K562 (cell line): ENCODE measurements around the gene PRKAR2B. TPM values are rescaled to one million over a fixed set of nuclear protein-coding genes. Genes with fewer than 3 reads are reported as not detected.

Source experiments
- ARHGAP35 ChIP-seq: fragments of 450-650 bp; IDR thresholded peaks from 2 replicates; pipeline ENCODE4 v1.6.1; 2018; ENCODE audit not compliant: partially characterized antibody
- CC2D1A ChIP-seq: fragments of 450-650 bp; IDR thresholded peaks from 2 replicates; pipeline ENCODE4 v1.6.1; 2017; ENCODE audit warnings: mild to moderate bottlenecking
- CTBP1 ChIP-seq: fragments of 450-650 bp; IDR thresholded peaks from 2 replicates; pipeline ENCODE4 v1.6.1; 2016; ENCODE audit warnings: borderline replicate concordance
- CXXC5 ChIP-seq: fragments of 250-450 bp; sonication (Bioruptor Pico); IDR thresholded peaks from 2 replicates; pipeline ENCODE4 v1.8.0; 2022; ENCODE audit warnings: inconsistent platforms, mild to moderate bottlenecking, moderate library complexity
- EP300 ChIP-seq: IDR thresholded peaks from 2 replicates; pipeline ENCODE4 v1.6.1; 2012; ENCODE audit warnings: low read length, improper control_type of control experiment
- ERF ChIP-seq: fragments of 450-650 bp; formaldehyde crosslinking; IDR thresholded peaks from 2 replicates; pipeline ENCODE4 v1.4.0; 2020; ENCODE audit warnings: mild to moderate bottlenecking, mixed read lengths
- HDAC8 ChIP-seq: fragments of 450-650 bp; IDR thresholded peaks from 2 replicates; pipeline ENCODE4 v1.6.1; 2016; ENCODE audit warnings: mild to moderate bottlenecking, missing genetic modification characterization, moderate library complexity, missing compliant biosample characterization
- MYC ChIP-seq, 2 experiments: fragments of 250-450 bp in 1 of 2; sonication (Bioruptor Pico) in 1 of 2; IDR thresholded peaks; 2 replicates each; pipeline versions ENCODE4 v1.5.1 to v1.6.1; 2012 to 2021; ENCODE audit warnings: low read depth in 2 of 2, borderline replicate concordance in 1 of 2, improper control_type of control experiment in 1 of 2, low read length in 1 of 2, mild to moderate bottlenecking in 1 of 2, moderate library complexity in 1 of 2
- NEUROD1 ChIP-seq: fragments of 150-350 bp; IDR thresholded peaks from 2 replicates; pipeline ENCODE4 v1.6.1; 2014; ENCODE audit warnings: borderline replicate concordance, low read length, low read depth; ENCODE audit not compliant: partially characterized antibody
- RAD21 ChIP-seq, 2 experiments: fragments of 250-450 bp in 1 of 2; fragments of 450-650 bp in 1 of 2; sonication (Bioruptor Pico) in 1 of 2; formaldehyde crosslinking in 1 of 2; IDR thresholded peaks in 1 of 2; conservative IDR thresholded peaks in 1 of 2; 2 replicates each; pipeline versions ENCODE4 v1.4.0 to v1.8.0; 2020 to 2022; ENCODE audit warnings: mild to moderate bottlenecking in 2 of 2, moderate library complexity in 1 of 2
- RAD51 ChIP-seq: fragments of 450-650 bp; IDR thresholded peaks from 2 replicates; pipeline ENCODE4 v1.7.1; 2016; ENCODE audit warnings: low read depth, mild to moderate bottlenecking, borderline replicate concordance
- RBM34 ChIP-seq: fragments of 200-400 bp; formaldehyde crosslinking; IDR thresholded peaks from 2 replicates; pipeline ENCODE4 v1.6.1; 2018; ENCODE audit warnings: low read length, borderline replicate concordance; ENCODE audit not compliant: insufficient read depth
- SAFB ChIP-seq: fragments of 200-400 bp; formaldehyde crosslinking; IDR thresholded peaks from 2 replicates; pipeline ENCODE4 v1.6.1; 2017; ENCODE audit warnings: low read depth, low read length, borderline replicate concordance
- SAP30 ChIP-seq: fragments of 200-600 bp; sonication (generic); IDR thresholded peaks from 2 replicates; pipeline ENCODE4 v1.6.1; 2012; ENCODE audit warnings: borderline replicate concordance, low read depth, mild to moderate bottlenecking, moderate library complexity, low read length, control low read depth, inconsistent platforms; ENCODE audit not compliant: insufficient read depth, poor library complexity, severe bottlenecking
- SRF ChIP-seq, 2 experiments: fragments of 250-450, 450-650 bp in 1 of 2; sonication (Bioruptor Pico) in 1 of 2; sonication (generic) in 1 of 2; formaldehyde crosslinking; IDR thresholded peaks; 2 replicates each; pipeline versions ENCODE4 v1.5.0 to v1.5.1; 2020 to 2022; ENCODE audit warnings: mild to moderate bottlenecking in 1 of 2, missing genetic modification reagents in 1 of 2
- STAT5B ChIP-seq: fragments of 250-450 bp; sonication (Bioruptor Pico); IDR thresholded peaks from 2 replicates; pipeline ENCODE4 v1.8.0; 2021; ENCODE audit warnings: mild to moderate bottlenecking, inconsistent platforms
- ZKSCAN1 ChIP-seq: fragments of 150-350 bp; IDR thresholded peaks from 2 replicates; pipeline ENCODE4 v1.6.1; 2016; ENCODE audit warnings: low read depth, low read length
- ZNF224 ChIP-seq: sonication (generic); formaldehyde crosslinking; IDR thresholded peaks from 2 replicates; pipeline ENCODE4 v1.8.0; 2022; ENCODE audit warnings: mild to moderate bottlenecking, missing genetic modification reagents
- ZNF384 ChIP-seq: IDR thresholded peaks from 2 replicates; pipeline ENCODE4 v1.6.1; 2012; ENCODE audit warnings: low read depth, low read length, improper control_type of control experiment
- polyA plus RNA-seq, 8 experiments: library from polyadenylated mRNA; depleted of rRNA in 4 of 8; stranded (reverse) in 5 of 8; unstranded in 3 of 8; fragments of >200 nt; fragmentation: Nextera tagmentation in 2 of 8; fragmentation: Illumina TruSeq in 1 of 8; extraction: Ambion mirVana in 2 of 8; extraction: Trizol in 1 of 8; gene quantifications; 2 replicates each; pipeline versions ENCODE4 v1.2.1 to v1.2.3, GENCODE V29; 2011 to 2014; ENCODE audit warnings: inconsistent platforms in 1 of 8, missing spikeins in 1 of 8
- total RNA-seq, 7 experiments: library from RNA; depleted of rRNA in 6 of 7; stranded (reverse); fragments of >200 nt in 6 of 7; fragmentation: Illumina TruSeq in 2 of 7; extraction: Trizol in 2 of 7; gene quantifications; 2 replicates each; pipeline versions ENCODE4 v1.2.1 to v1.2.3, GENCODE V29; 2011 to 2021; ENCODE audit warnings: low replicate concordance in 1 of 7
- TF ChIP-seq, protein P1 (sequence below): fragments of 250-450 bp; sonication (Bioruptor Pico); IDR thresholded peaks from 2 replicates; pipeline ENCODE4 v1.8.0; 2021; ENCODE audit warnings: moderate library complexity, mild to moderate bottlenecking, inconsistent platforms
- TF ChIP-seq, protein P2 (sequence below): fragments of 450-650 bp; formaldehyde crosslinking; IDR thresholded peaks from 2 replicates; pipeline ENCODE4 v1.4.0; 2020; ENCODE audit warnings: mild to moderate bottlenecking, moderate library complexity
- TF ChIP-seq, protein P3 (sequence below): sonication (generic); formaldehyde crosslinking; IDR thresholded peaks from 2 replicates; pipeline ENCODE4 v1.8.0; 2022; ENCODE audit warnings: mild to moderate bottlenecking, missing genetic modification reagents

PRKAR2B gene
- total and polyA plus RNA-seq, 9 of the 15 experiments (the other 6 are each of a cell fraction or from before 2014, with no cell fraction given), result 59.0 to 173 (median 129) TPM

DNA sequence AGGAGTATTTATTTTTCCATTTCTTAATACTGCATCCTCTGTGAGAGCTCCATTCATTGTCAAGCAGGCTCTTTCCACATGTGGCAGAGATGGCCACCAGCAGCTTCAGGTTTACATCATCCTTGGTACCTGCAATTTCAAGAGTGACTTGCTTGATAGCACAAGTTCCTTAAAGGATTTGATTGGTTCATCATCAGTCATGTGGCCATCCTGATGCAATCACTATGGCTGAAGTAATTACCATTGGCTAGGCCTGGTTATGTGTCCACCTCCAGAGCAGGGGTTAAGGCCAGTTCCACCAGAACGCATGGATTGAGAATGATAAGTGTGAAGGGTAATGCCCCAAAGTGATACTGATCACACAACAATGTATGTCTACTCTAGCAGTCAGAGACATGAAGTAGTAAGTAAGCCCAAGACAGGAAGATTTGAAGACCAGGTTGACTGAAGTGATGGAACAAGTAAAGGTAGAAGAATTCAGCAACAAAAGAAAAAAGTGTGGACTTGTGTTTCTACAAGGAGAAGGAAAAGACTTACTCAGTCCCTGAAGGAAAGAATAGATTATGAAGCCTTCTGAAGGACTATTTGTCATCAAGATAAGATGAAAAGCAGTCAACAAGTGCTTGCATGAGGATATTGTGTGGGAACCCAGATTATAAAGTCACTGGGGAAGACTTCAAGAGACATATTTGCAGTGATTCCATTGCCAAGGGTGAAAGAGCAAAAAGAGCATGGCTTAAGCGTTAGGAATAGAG, 26.4 kb upstream of the PRKAR2B start (continued):
- TF ChIP-seq ARHGAP35, result no peak
- peak; percentile 94 for TF ChIP-seq CTBP1
- peak; percentile 91 for TF ChIP-seq MYC (IDR thresholded peaks at IDR 0.05; ENCODE audit: low read depth, low read length)
- no peak for TF ChIP-seq MYC (CRISPR knock-in tag; IDR thresholded peaks at IDR 0.05; ENCODE audit: borderline replicate concordance, low read depth)
- no peak for TF ChIP-seq SAFB
- no peak for TF ChIP-seq ZKSCAN1
- TF ChIP-seq STAT5B (CRISPR knock-in tag), result no peak
- TF ChIP-seq RBM34, result no peak
- TF ChIP-seq, protein P1, sequence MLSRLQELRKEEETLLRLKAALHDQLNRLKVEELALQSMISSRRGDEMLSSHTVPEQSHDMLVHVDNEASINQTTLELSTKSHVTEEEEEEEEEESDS (CRISPR knock-in tag), result no peak
- TF ChIP-seq HDAC8 (tag), result no peak
- TF ChIP-seq, protein P2, sequence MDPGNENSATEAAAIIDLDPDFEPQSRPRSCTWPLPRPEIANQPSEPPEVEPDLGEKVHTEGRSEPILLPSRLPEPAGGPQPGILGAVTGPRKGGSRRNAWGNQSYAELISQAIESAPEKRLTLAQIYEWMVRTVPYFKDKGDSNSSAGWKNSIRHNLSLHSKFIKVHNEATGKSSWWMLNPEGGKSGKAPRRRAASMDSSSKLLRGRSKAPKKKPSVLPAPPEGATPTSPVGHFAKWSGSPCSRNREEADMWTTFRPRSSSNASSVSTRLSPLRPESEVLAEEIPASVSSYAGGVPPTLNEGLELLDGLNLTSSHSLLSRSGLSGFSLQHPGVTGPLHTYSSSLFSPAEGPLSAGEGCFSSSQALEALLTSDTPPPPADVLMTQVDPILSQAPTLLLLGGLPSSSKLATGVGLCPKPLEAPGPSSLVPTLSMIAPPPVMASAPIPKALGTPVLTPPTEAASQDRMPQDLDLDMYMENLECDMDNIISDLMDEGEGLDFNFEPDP (CRISPR knock-in tag), result no peak
- TF ChIP-seq, protein P3, sequence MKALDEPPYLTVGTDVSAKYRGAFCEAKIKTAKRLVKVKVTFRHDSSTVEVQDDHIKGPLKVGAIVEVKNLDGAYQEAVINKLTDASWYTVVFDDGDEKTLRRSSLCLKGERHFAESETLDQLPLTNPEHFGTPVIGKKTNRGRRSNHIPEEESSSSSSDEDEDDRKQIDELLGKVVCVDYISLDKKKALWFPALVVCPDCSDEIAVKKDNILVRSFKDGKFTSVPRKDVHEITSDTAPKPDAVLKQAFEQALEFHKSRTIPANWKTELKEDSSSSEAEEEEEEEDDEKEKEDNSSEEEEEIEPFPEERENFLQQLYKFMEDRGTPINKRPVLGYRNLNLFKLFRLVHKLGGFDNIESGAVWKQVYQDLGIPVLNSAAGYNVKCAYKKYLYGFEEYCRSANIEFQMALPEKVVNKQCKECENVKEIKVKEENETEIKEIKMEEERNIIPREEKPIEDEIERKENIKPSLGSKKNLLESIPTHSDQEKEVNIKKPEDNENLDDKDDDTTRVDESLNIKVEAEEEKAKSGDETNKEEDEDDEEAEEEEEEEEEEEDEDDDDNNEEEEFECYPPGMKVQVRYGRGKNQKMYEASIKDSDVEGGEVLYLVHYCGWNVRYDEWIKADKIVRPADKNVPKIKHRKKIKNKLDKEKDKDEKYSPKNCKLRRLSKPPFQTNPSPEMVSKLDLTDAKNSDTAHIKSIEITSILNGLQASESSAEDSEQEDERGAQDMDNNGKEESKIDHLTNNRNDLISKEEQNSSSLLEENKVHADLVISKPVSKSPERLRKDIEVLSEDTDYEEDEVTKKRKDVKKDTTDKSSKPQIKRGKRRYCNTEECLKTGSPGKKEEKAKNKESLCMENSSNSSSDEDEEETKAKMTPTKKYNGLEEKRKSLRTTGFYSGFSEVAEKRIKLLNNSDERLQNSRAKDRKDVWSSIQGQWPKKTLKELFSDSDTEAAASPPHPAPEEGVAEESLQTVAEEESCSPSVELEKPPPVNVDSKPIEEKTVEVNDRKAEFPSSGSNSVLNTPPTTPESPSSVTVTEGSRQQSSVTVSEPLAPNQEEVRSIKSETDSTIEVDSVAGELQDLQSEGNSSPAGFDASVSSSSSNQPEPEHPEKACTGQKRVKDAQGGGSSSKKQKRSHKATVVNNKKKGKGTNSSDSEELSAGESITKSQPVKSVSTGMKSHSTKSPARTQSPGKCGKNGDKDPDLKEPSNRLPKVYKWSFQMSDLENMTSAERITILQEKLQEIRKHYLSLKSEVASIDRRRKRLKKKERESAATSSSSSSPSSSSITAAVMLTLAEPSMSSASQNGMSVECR (CRISPR knock-in tag), result no peak
- no peak for TF ChIP-seq SRF (CRISPR knock-in tag; IDR thresholded peaks at IDR 0.05)
- peak; percentile 26; the same call in 1 of the 2 replicates for TF ChIP-seq CC2D1A
- peak; percentile 96 for TF ChIP-seq RAD51
- TF ChIP-seq CXXC5 (CRISPR knock-in tag), result peak; percentile 74
- no peak for TF ChIP-seq EP300
- no peak for TF ChIP-seq SAP30
- no peak for TF ChIP-seq RAD21 (CRISPR knock-in tag; conservative IDR thresholded peaks at IDR 0.05 in 1 of 2, IDR thresholded peaks at IDR 0.05 in 1 of 2)
- TF ChIP-seq NEUROD1, result no peak
- no peak for TF ChIP-seq ZNF384
- TF ChIP-seq ZNF224 (CRISPR knock-in tag), result no peak
- TF ChIP-seq ERF (CRISPR knock-in tag), result no peak
